IMR-90 (cell line): ENCODE measurements around the gene CHI3L1. TPM values are rescaled to one million over a fixed set of nuclear protein-coding genes. Genes with fewer than 3 reads are reported as not detected.

Experiments
- ATAC-seq: fragments of 200-7000 bp; cut with Tn5 transposase; 2 replicates; pipeline ENCODE4 v1.9.1; 2020; ENCODE audit warnings: low read depth, mild to moderate bottlenecking, moderate library complexity
- BruUV-seq: library from RNA; stranded (reverse); fragments of 400-500 nt; replicated peaks from 2 replicates; lab custom pipeline; 2021; lab: Mats Ljungman, UMichigan
- CTCF ChIA-PET: fragments of 300-600 bp; formaldehyde crosslinking; extraction: SDS; loops from one replicate; lab custom pipeline; 2021; ENCODE audit warnings: antibody characterized with exemption; lab: Yijun Ruan, JAX
- POLR2A ChIA-PET: fragments of 300-600 bp; sonication (Branson Sonifier 250); formaldehyde crosslinking; loops from one replicate; lab custom pipeline; 2022; ENCODE audit warnings: antibody characterized with exemption; ENCODE audit not compliant: unreplicated experiment; lab: Charles Lee
- DNase-seq: peaks from one replicate; pipeline ENCODE4 v3.0.0; 2013
- H2AFZ ChIP-seq: replicated peaks from 2 replicates; pipeline ENCODE3; 2013; ENCODE audit warnings: low read length, mild to moderate bottlenecking; ENCODE audit not compliant: poor library complexity
- H2AK5ac ChIP-seq: 2 replicates; pipeline ENCODE4 v1.6.1; 2013; ENCODE audit warnings: low read depth, low read length, inconsistent platforms
- H2AK9ac ChIP-seq: replicated peaks from 2 replicates; pipeline ENCODE3; 2013; ENCODE audit warnings: mild to moderate bottlenecking, low read depth, low read length, moderate library complexity; ENCODE audit not compliant: poor library complexity
- H2BK120ac ChIP-seq: 2 replicates; pipeline ENCODE4 v1.6.1; 2013; ENCODE audit warnings: low read depth, low read length, inconsistent platforms
- H2BK15ac ChIP-seq: 3 replicates; pipeline ENCODE4 v1.6.1; 2013; ENCODE audit warnings: low read depth, low read length, inconsistent platforms
- H2BK20ac ChIP-seq: 2 replicates; pipeline ENCODE4 v1.6.1; 2013; ENCODE audit warnings: low read depth, mild to moderate bottlenecking, inconsistent platforms, low read length, moderate library complexity
- H2BK5ac ChIP-seq: 2 replicates; pipeline ENCODE4 v1.6.1; 2013; ENCODE audit warnings: mild to moderate bottlenecking, low read depth, low read length, inconsistent platforms; ENCODE audit not compliant: poor library complexity, severe bottlenecking
- H3K14ac ChIP-seq: replicated peaks from 2 replicates; pipeline ENCODE4 v1.6.1; 2013; ENCODE audit warnings: low read depth, low read length, inconsistent platforms
- H3K18ac ChIP-seq: 2 replicates; pipeline ENCODE4 v1.6.1; 2013; ENCODE audit warnings: low read depth, low read length, control low read depth
- H3K23ac ChIP-seq: 2 replicates; pipeline ENCODE4 v1.6.1; 2013; ENCODE audit warnings: low read depth, low read length, inconsistent platforms
- H3K27ac ChIP-seq: 2 replicates; pipeline ENCODE4 v1.5.1; 2013; ENCODE audit warnings: mild to moderate bottlenecking, control low read depth, low read length; ENCODE audit not compliant: insufficient read depth
- H3K27me3 ChIP-seq: 2 replicates; pipeline ENCODE4 v1.6.1; 2013; ENCODE audit warnings: low read length; ENCODE audit not compliant: control insufficient read depth, insufficient read depth
- H3K36me3 ChIP-seq: 2 replicates; pipeline ENCODE4 v1.6.1; 2013; ENCODE audit warnings: low read length, mixed read lengths; ENCODE audit not compliant: control insufficient read depth, insufficient read depth
- H3K4ac ChIP-seq: 2 replicates; pipeline ENCODE4 v1.6.1; 2013; ENCODE audit warnings: low read depth, low read length, inconsistent platforms
- H3K4me1 ChIP-seq: 2 replicates; pipeline ENCODE4 v1.6.1; 2013; ENCODE audit warnings: low read length, mixed read lengths; ENCODE audit not compliant: control insufficient read depth, insufficient read depth
- H3K4me2 ChIP-seq: 2 replicates; pipeline ENCODE4 v1.6.1; 2013; ENCODE audit warnings: low read depth, mild to moderate bottlenecking, control low read depth, low read length, moderate library complexity
- H3K4me3 ChIP-seq: 2 replicates; pipeline ENCODE4 v1.5.1; 2013; ENCODE audit warnings: low read depth, mild to moderate bottlenecking, control low read depth, low read length, moderate library complexity; ENCODE audit not compliant: insufficient read depth
- H3K56ac ChIP-seq: 2 replicates; pipeline ENCODE4 v1.6.1; 2013; ENCODE audit warnings: low read length, inconsistent platforms; ENCODE audit not compliant: insufficient read depth; ENCODE audit errors: extremely low read depth
- H3K79me1 ChIP-seq, 2 experiments: 2 replicates each; pipeline ENCODE4 v1.6.1; 2013; ENCODE audit warnings: low read length in 2 of 2, inconsistent platforms in 1 of 2, low read depth in 1 of 2
- H3K9ac ChIP-seq: 2 replicates; pipeline ENCODE4 v1.6.1; 2013; ENCODE audit warnings: low read depth, low read length, control low read depth
- H3K9me1 ChIP-seq: 2 replicates; pipeline ENCODE4 v1.6.1; 2013; ENCODE audit warnings: low read length, inconsistent platforms; ENCODE audit not compliant: insufficient read depth
- H3K9me3 ChIP-seq: 2 replicates; pipeline ENCODE4 v1.6.1; 2013; ENCODE audit warnings: low read length; ENCODE audit not compliant: control insufficient read depth, insufficient read depth
- H4K20me1 ChIP-seq: 2 replicates; pipeline ENCODE4 v1.6.1; 2013; ENCODE audit warnings: low read length, inconsistent platforms; ENCODE audit not compliant: insufficient read depth
- H4K5ac ChIP-seq: 2 replicates; pipeline ENCODE4 v1.6.1; 2013; ENCODE audit warnings: mild to moderate bottlenecking, low read depth, low read length, control low read depth
- H4K8ac ChIP-seq, 2 experiments: 2 replicates each; pipeline ENCODE4 v1.6.1; 2013; ENCODE audit warnings: low read depth in 2 of 2, low read length in 2 of 2, control low read depth in 1 of 2, inconsistent platforms in 1 of 2
- H4K91ac ChIP-seq: 2 replicates; pipeline ENCODE4 v1.6.1; 2013; ENCODE audit warnings: low read depth, low read length, inconsistent platforms; ENCODE audit not compliant: insufficient read depth
- BHLHE40 ChIP-seq: fragments of 150-350 bp; IDR thresholded peaks from 2 replicates; pipeline ENCODE4 v1.6.1; 2016; ENCODE audit warnings: mild to moderate bottlenecking, low read depth, low read length
- CEBPB ChIP-seq: IDR thresholded peaks from 2 replicates; pipeline ENCODE4 v1.6.1; 2012; ENCODE audit warnings: low read depth, low read length, improper control_type of control experiment
- CHD1 ChIP-seq: IDR thresholded peaks from 2 replicates; pipeline ENCODE4 v1.6.1; 2012; ENCODE audit warnings: low read depth, low read length, improper control_type of control experiment
- CTCF ChIP-seq: conservative IDR thresholded peaks from 2 replicates; pipeline ENCODE4 v1.5.1; 2012; ENCODE audit warnings: mild to moderate bottlenecking, low read depth, low read length, improper control_type of control experiment
- ELK1 ChIP-seq: fragments of 150-350 bp; IDR thresholded peaks from 2 replicates; pipeline ENCODE4 v1.6.1; 2016; ENCODE audit warnings: low read depth, mild to moderate bottlenecking, low read length, moderate library complexity, borderline replicate concordance
- FOS ChIP-seq: fragments of 150-350 bp; IDR thresholded peaks from 2 replicates; pipeline ENCODE4 v1.6.1; 2016; ENCODE audit warnings: low read depth, low read length
- MAFK ChIP-seq: IDR thresholded peaks from 2 replicates; pipeline ENCODE4 v1.6.1; 2012; ENCODE audit warnings: low read depth, low read length, improper control_type of control experiment
- MAZ ChIP-seq: IDR thresholded peaks from 2 replicates; pipeline ENCODE4 v1.6.1; 2012; ENCODE audit warnings: low read depth, mild to moderate bottlenecking, low read length, improper control_type of control experiment, moderate library complexity, borderline replicate concordance
- MXI1 ChIP-seq: IDR thresholded peaks from 2 replicates; pipeline ENCODE4 v1.6.1; 2012; ENCODE audit warnings: low read depth, mild to moderate bottlenecking, low read length, moderate library complexity, borderline replicate concordance
- NFE2L2 ChIP-seq: fragments of 150-350 bp; IDR thresholded peaks from 2 replicates; pipeline ENCODE4 v1.6.1; 2016; ENCODE audit warnings: low read depth, mild to moderate bottlenecking, low read length
- POLR2A ChIP-seq: IDR thresholded peaks from 2 replicates; pipeline ENCODE4 v1.6.1; 2012; ENCODE audit warnings: mild to moderate bottlenecking, low read depth, low read length
- RAD21 ChIP-seq: IDR thresholded peaks from 2 replicates; pipeline ENCODE4 v1.6.1; 2012; ENCODE audit warnings: low read length, improper control_type of control experiment
- RCOR1 ChIP-seq: IDR thresholded peaks from 2 replicates; pipeline ENCODE4 v1.6.1; 2012; ENCODE audit warnings: mild to moderate bottlenecking, low read length, improper control_type of control experiment; ENCODE audit not compliant: insufficient replicate concordance
- RFX5 ChIP-seq: IDR thresholded peaks from 2 replicates; pipeline ENCODE4 v1.8.0; 2012; ENCODE audit warnings: low read depth, mild to moderate bottlenecking, low read length, moderate library complexity
- SMC3 ChIP-seq: fragments of 150-350 bp; IDR thresholded peaks from 2 replicates; pipeline ENCODE4 v1.6.1; 2016; ENCODE audit warnings: low read depth, mild to moderate bottlenecking, antibody characterized with exemption, low read length, moderate library complexity
- USF2 ChIP-seq: fragments of 150-350 bp; IDR thresholded peaks from 2 replicates; pipeline ENCODE4 v1.6.1; 2017; ENCODE audit warnings: mild to moderate bottlenecking, antibody characterized with exemption, low read length, low read depth
- WGBS, 2 experiments: methylation state at CpG; one replicate each; pipeline versions ENCODE4 v1.1.5 to v1.1.7; 2013; ENCODE audit warnings: missing lambda C conversion rate in 2 of 2; ENCODE audit not compliant: insufficient read length in 1 of 2; ENCODE audit errors: extremely low coverage in 2 of 2; 5-methylcytosine and 5-hydroxymethylcytosine counted together
- dilution Hi-C: fragments of 300-500 bp; cut with HindIII; formaldehyde crosslinking; loops from one replicate; pipeline ENCODE4 v1.14.3; 2018; ENCODE audit warnings: low sequenced_read_pairs; ENCODE audit not compliant: unreplicated experiment
- in situ Hi-C: fragments of 300-500 bp; cut with MboI; formaldehyde crosslinking; loops from 3 replicates; pipeline ENCODE4 v1.14.3; 2019; ENCODE audit warnings: low sequenced_read_pairs, inconsistent platforms, mixed read lengths
- intact Hi-C: fragments of 100-400 bp; cut with micrococcal nuclease; formaldehyde crosslinking; loops from 2 replicates; pipeline ENCODE4 v1.10.0; 2022
- polyA plus RNA-seq, 3 experiments: library from polyadenylated mRNA; depleted of rRNA; stranded (reverse); fragments of >200 nt; gene quantifications; 2 replicates each; pipeline ENCODE4 v1.2.3, GENCODE V29; 2012; ENCODE audit warnings: low replicate concordance in 1 of 3
- total RNA-seq: library from RNA; depleted of rRNA; stranded (reverse); fragments of >200 nt; gene quantifications from 2 replicates; pipeline ENCODE4 v1.2.3, GENCODE V29; 2012

The CHI3L1 gene
- total and polyA plus RNA-seq, 2 of the 4 experiments (the other 2 are of a cell fraction) = 0.17 TPM; not detected in 1

- H3K56ac ChIP-seq = no peak overlapping the region
- H2BK120ac ChIP-seq = no peak overlapping the region
- no peak overlapping the region for H3K23ac ChIP-seq
- no peaks in the 10 kb centered on the region for H3K36me3 ChIP-seq
- H2AFZ ChIP-seq = no peak overlapping the region
- no TSS peak for BruUV-seq
- dilution Hi-C loops (no loop called here), in situ Hi-C loops (no loop called here), intact Hi-C loops (no loop called here)
- no peak overlapping the region for H3K4ac ChIP-seq
- CTCF ChIA-PET = interaction anchor here (0.7 kb wide), 1 partner anchor 17 kb away, joined by 3 read pairs; no protein-coding TSS in a partner anchor
- no peaks in the 10 kb centered on the region for H3K9me3 ChIP-seq
- DNase-seq = no peak
- no peaks in the 10 kb centered on the region for H4K20me1 ChIP-seq
- H3K4me2 ChIP-seq = no peak overlapping the region
- no peak overlapping the region for H4K91ac ChIP-seq
- no peak for TF ChIP-seq RCOR1
- TF ChIP-seq SMC3 = no peak
- TF ChIP-seq RAD21 = no peak
- no peak for TF ChIP-seq FOS
- TF ChIP-seq MAFK = no peak
- TF ChIP-seq RFX5 = no peak
- no peak for TF ChIP-seq CEBPB
- TF ChIP-seq CHD1 = no peak
- TF ChIP-seq NFE2L2 = no peak
- no peak for TF ChIP-seq ELK1
- no peak for TF ChIP-seq BHLHE40
- TF ChIP-seq POLR2A = no peak
- no peak for TF ChIP-seq MAZ
- no peak for TF ChIP-seq MXI1
- TF ChIP-seq USF2 = no peak
- no peak for TF ChIP-seq CTCF
- H3K27me3 ChIP-seq = peaks cover 6% of the 10 kb centered on the region; the same call in 1 of the 2 replicates
- H4K8ac ChIP-seq = no peak overlapping the region
- H3K14ac ChIP-seq = no peak overlapping the region
- H2BK15ac ChIP-seq = no peak overlapping the region
- peaks cover 9% of the 10 kb centered on the region for H3K4me1 ChIP-seq
- H3K4me3 ChIP-seq = no peak overlapping the region
- POLR2A ChIA-PET = no interaction called here
- WGBS, 2 experiments = 100% methylated on average over 3 of the region's 7 CpGs; no CpG with 5 or more reads in 1 of the 2 experiments
- H2BK5ac ChIP-seq = no peak overlapping the region
- no peak overlapping the region for H3K9ac ChIP-seq
- H3K27ac ChIP-seq = no peak overlapping the region
- no peak overlapping the region for H4K5ac ChIP-seq
- ATAC-seq = no peak
- peaks cover 5% of the 10 kb centered on the region; the same call in 1 of the 2 replicates for H3K9me1 ChIP-seq
- no peaks in the 10 kb centered on the region for H3K79me1 ChIP-seq
- H2AK5ac ChIP-seq = no peak overlapping the region
- no peak overlapping the region for H2BK20ac ChIP-seq
- H2AK9ac ChIP-seq = no peak overlapping the region
- H3K18ac ChIP-seq = no peak overlapping the region
Measured at GRCh38 chr1:203182387-203182953, 4.0 kb downstream of the CHI3L1 start.
